Caco-2 (cell line): Measurements from ENCODE around the gene FAM83F. TPM values are rescaled to one million over a fixed set of nuclear protein-coding genes. Genes with fewer than 3 reads are reported as not detected.
A peak's percentile ranks its signal among the peaks of the same experiment; 100 is the strongest.
"Not testable (repeated sequence)": the region's sequence is repeated elsewhere in the genome, so short reads cannot be mapped to it uniquely, and the experiment has no call there.

Experiments used
- BruUV-seq: library from RNA; stranded (reverse); fragments of 400-500 nt; replicated peaks from 2 replicates; lab custom pipeline; 2021; lab: Mats Ljungman, UMichigan
- CTCF ChIA-PET: fragments of 300-600 bp; sonication (Branson Sonifier 250); formaldehyde crosslinking; loops from one replicate; lab custom pipeline; 2022; ENCODE audit warnings: antibody characterized with exemption; lab: Charles Lee
- POLR2A ChIA-PET: fragments of 300-600 bp; sonication (Branson Sonifier 250); formaldehyde crosslinking; loops from one replicate; lab custom pipeline; 2022; ENCODE audit warnings: antibody characterized with exemption; lab: Charles Lee
- DNase-seq, 2 experiments: peaks; one replicate each; pipeline versions ENCODE4 v3.0.0 to v3.0.0-alpha.2; 2020 to 2022
- H3K27me3 ChIP-seq: replicated peaks from 2 replicates; pipeline ENCODE4 v1.6.0; 2011; ENCODE audit warnings: low read length; ENCODE audit not compliant: control insufficient read depth, insufficient read depth
- H3K36me3 ChIP-seq: 2 replicates; pipeline ENCODE4 v1.5.1; 2011; ENCODE audit warnings: low read length; ENCODE audit not compliant: control insufficient read depth, insufficient read depth
- H3K4me1 ChIP-seq: fragments of 250-450 bp; sonication (Bioruptor Pico); 2 replicates; pipeline ENCODE4 v1.5.1; 2020; ENCODE audit warnings: mild to moderate bottlenecking
- H3K4me3 ChIP-seq: 2 replicates; pipeline ENCODE4 v1.5.1; 2011; ENCODE audit warnings: low read depth, mild to moderate bottlenecking, control low read depth, low read length
- H3K9me3 ChIP-seq: fragments of 250-450 bp; sonication (Bioruptor Pico); 2 replicates; pipeline ENCODE4 v1.5.1; 2020; ENCODE audit warnings: mild to moderate bottlenecking, moderate library complexity
- H3K27ac Mint-ChIP-seq: one replicate; pipeline ENCODE4 v1.8.0; 2022; ENCODE audit warnings: mixed read lengths; ENCODE audit not compliant: unreplicated experiment
- H3K27me3 Mint-ChIP-seq: one replicate; pipeline ENCODE4 v1.8.0; 2022; ENCODE audit warnings: mixed read lengths; ENCODE audit not compliant: insufficient read depth, unreplicated experiment
- H3K36me3 Mint-ChIP-seq: one replicate; pipeline ENCODE4 v1.8.0; 2022; ENCODE audit warnings: mild to moderate bottlenecking, mixed read lengths; ENCODE audit not compliant: insufficient read depth, unreplicated experiment
- H3K4me1 Mint-ChIP-seq: one replicate; pipeline ENCODE4 v1.8.0; 2022; ENCODE audit warnings: low read depth, mixed read lengths; ENCODE audit not compliant: unreplicated experiment
- H3K4me3 Mint-ChIP-seq: one replicate; pipeline ENCODE4 v1.8.0; 2022; ENCODE audit warnings: mild to moderate bottlenecking, moderate library complexity, mixed read lengths; ENCODE audit not compliant: unreplicated experiment
- H3K9me3 Mint-ChIP-seq: one replicate; pipeline ENCODE4 v1.8.0; 2022; ENCODE audit warnings: mixed read lengths; ENCODE audit not compliant: unreplicated experiment
- intact Hi-C: fragments of 100-400 bp; cut with micrococcal nuclease; formaldehyde crosslinking; loops from one replicate; pipeline ENCODE4 v1.10.0; 2022; ENCODE audit not compliant: unreplicated experiment
- total RNA-seq: library from RNA; stranded (reverse); gene quantifications from 2 replicates; pipeline ENCODE4 v1.2.3, GENCODE V29; 2022
- TF ChIP-seq, protein P1 (sequence below), 2 experiments: fragments of 200-600 bp in 1 of 2; IDR thresholded peaks; 1 replicate in 1 of 2; 2 replicates in 1 of 2; pipeline versions ENCODE4 v1.5.1 to v1.8.0; 2011 to 2022; ENCODE audit warnings: antibody characterized with exemption in 1 of 2, control low read depth in 1 of 2, inconsistent platforms in 1 of 2, low read depth in 1 of 2, low read length in 1 of 2, mild to moderate bottlenecking in 1 of 2, moderate library complexity in 1 of 2; ENCODE audit not compliant: insufficient read depth in 1 of 2, severe bottlenecking in 1 of 2, unreplicated experiment in 1 of 2

FAM83F gene
- total RNA-seq, 1 experiment from 2014 or later: 20.0 TPM

DNA sequence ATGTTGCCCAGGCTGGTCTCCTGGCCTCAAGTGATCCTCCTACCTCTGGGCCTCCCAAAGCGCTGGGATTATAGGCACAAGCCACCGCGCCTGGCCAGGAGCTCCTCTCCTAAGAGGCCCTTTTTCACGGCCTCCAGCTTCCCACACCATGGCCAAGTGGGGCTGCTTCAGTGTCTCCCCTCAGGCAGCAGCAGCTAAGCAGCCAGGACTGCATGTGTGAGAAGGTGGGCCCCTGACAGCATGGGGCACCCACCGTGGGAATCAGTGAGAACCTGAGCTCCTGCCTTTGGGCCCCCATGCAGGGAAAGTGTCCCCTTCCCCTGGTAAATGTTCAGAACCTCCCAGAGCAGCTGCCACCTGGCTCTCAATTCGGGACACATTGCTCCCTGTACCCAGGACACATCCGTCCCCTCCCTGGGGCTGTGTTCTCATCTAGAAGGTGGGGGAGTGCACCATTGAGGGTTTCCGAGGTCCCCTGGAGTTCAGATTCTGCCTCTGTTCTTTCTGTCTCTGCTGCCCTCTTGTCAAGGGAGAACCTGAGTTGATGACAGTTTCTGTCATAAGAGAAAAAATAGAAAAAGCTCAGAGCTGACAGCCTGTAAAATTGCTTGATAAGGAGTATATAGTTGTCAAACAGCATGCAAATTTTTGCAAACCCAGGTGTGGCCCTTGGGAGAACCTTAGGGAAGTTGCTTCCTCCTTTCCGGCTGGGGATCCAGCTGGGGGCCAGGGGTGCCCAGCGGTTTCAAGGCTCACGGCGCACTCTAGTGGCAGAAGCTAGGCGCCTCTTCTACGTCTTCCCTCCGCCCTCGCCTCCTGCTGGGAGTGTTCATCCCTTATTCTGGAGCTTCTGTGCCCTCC is 29.7 kb downstream of the FAM83F start:
- H3K27me3 Mint-ChIP-seq: no peaks in the 10 kb centered on the region
- no peak overlapping the region for H3K27ac Mint-ChIP-seq
- intact Hi-C loops: loop anchor here (1.0 to 2.0 kb wide), 2 partner anchors 92 to 490 kb away; no protein-coding TSS in a partner anchor
- Histone ChIP-seq H3K36me3 (no peaks in the 10 kb centered on the region; the same call in 1 of the 2 replicates), H3K4me3 (no peak overlapping the region), H3K4me1 (no peaks in the 10 kb centered on the region), H3K27me3 (no peaks in the 10 kb centered on the region), H3K9me3 (no peaks in the 10 kb centered on the region)
- peak; percentile 61 to 79 for DNase-seq
- BruUV-seq: no TSS peak
- TF ChIP-seq, protein P1, sequence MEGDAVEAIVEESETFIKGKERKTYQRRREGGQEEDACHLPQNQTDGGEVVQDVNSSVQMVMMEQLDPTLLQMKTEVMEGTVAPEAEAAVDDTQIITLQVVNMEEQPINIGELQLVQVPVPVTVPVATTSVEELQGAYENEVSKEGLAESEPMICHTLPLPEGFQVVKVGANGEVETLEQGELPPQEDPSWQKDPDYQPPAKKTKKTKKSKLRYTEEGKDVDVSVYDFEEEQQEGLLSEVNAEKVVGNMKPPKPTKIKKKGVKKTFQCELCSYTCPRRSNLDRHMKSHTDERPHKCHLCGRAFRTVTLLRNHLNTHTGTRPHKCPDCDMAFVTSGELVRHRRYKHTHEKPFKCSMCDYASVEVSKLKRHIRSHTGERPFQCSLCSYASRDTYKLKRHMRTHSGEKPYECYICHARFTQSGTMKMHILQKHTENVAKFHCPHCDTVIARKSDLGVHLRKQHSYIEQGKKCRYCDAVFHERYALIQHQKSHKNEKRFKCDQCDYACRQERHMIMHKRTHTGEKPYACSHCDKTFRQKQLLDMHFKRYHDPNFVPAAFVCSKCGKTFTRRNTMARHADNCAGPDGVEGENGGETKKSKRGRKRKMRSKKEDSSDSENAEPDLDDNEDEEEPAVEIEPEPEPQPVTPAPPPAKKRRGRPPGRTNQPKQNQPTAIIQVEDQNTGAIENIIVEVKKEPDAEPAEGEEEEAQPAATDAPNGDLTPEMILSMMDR (IDR thresholded peaks at IDR 0.05; ENCODE audit: insufficient read depth in 1 of 2, low read depth in 1 of 2, low read length in 1 of 2, severe bottlenecking in 1 of 2, unreplicated experiment in 1 of 2): peak; percentile 83 to 95
- no peak overlapping the region for H3K4me3 Mint-ChIP-seq
- H3K4me1 Mint-ChIP-seq: no peaks in the 10 kb centered on the region
- no peaks in the 10 kb centered on the region for H3K9me3 Mint-ChIP-seq
- ChIA-PET CTCF (interaction anchor here (0.6 to 2.8 kb wide), 22 partner anchors 9 to 490 kb away, joined by 3 to 23 read pairs (median 4); partner anchors contain the start of gene FAM83F), POLR2A (interaction anchor here (1.1 kb wide), 1 partner anchor 20 kb away, joined by 3 read pairs; no protein-coding TSS in a partner anchor)
- peaks cover 5% of the 10 kb centered on the region for H3K36me3 Mint-ChIP-seq

DNA sequence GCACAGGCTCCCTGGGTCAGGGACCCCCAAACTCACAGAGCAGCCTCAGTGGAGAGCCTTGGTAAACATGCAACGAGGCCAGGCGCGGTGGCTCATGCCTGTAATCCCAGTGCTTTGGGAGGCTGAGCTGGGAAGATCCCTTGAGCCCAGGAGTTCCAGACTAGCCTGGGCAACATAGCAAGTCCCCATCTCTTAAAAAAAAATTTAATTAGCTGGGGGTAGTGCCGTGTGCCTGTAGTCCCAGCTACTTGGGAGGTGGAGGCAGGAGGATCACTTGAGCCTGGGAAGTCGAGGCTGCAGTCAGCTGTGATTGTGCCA is 30.3 kb downstream of the FAM83F start:
- not testable (repeated sequence) for H3K4me3 Mint-ChIP-seq, BruUV-seq, H3K9me3 Mint-ChIP-seq, H3K4me1 Mint-ChIP-seq, H3K4me3 ChIP-seq, H3K9me3 ChIP-seq, DNase-seq, H3K4me1 ChIP-seq, H3K27ac Mint-ChIP-seq, H3K27me3 Mint-ChIP-seq, H3K36me3 ChIP-seq, H3K27me3 ChIP-seq, H3K36me3 Mint-ChIP-seq
- ChIA-PET CTCF (interaction anchor here (0.6 to 2.8 kb wide), 20 partner anchors 8 to 490 kb away, joined by 3 to 23 read pairs (median 5); partner anchors contain the start of gene FAM83F), POLR2A (interaction anchor here (1.1 kb wide), 1 partner anchor 19 kb away, joined by 3 read pairs; no protein-coding TSS in a partner anchor)
- TF ChIP-seq, protein P1 (IDR thresholded peaks at IDR 0.05; ENCODE audit: insufficient read depth in 1 of 2, low read depth in 1 of 2, low read length in 1 of 2, severe bottlenecking in 1 of 2, unreplicated experiment in 1 of 2): peak in 1 of 2 experiments; percentile 3
- intact Hi-C loops: loop anchor here (2.0 kb wide), 1 partner anchor 92 kb away; no protein-coding TSS in a partner anchor

DNA sequence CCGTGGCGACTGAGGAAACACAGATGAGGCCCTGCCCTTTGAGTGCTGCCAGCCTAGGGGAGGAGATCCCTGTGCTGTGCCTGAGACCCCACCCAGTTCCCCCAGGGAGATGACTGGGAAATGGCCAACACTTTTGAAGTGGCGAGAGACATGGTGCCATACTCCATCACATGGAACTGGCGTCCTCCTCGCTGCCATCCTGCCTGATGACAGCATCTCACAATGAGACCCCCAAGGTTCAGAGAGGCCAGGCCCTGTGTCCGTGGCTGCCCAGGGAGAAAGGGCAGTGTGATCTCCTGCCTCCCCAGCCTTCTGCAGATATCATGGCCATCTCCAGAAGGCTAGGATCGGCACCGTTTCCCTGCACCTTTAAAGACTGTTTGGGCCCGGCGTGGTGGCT is 31.1 kb downstream of the FAM83F start:
- TF ChIP-seq, protein P1 (IDR thresholded peaks at IDR 0.05; ENCODE audit: insufficient read depth in 1 of 2, low read depth in 1 of 2, low read length in 1 of 2, severe bottlenecking in 1 of 2, unreplicated experiment in 1 of 2): no peak
- ChIA-PET POLR2A (no interaction called here), CTCF (interaction anchor here (2.0 to 2.8 kb wide), 3 partner anchors 26 to 72 kb away, joined by 10 to 17 read pairs (median 13); partner anchors contain the start of gene FAM83F)
- no peak overlapping the region for H3K4me3 ChIP-seq
- Mint-ChIP-seq H3K9me3 (no peaks in the 10 kb centered on the region), H3K36me3 (peaks cover 5% of the 10 kb centered on the region), H3K27ac (no peak overlapping the region), H3K27me3 (no peaks in the 10 kb centered on the region), H3K4me1 (no peaks in the 10 kb centered on the region), H3K4me3 (no peak overlapping the region)
- no peaks in the 10 kb centered on the region for H3K9me3 ChIP-seq
- H3K27me3 ChIP-seq: no peaks in the 10 kb centered on the region
- DNase-seq: no peak
- intact Hi-C loops: loop anchor here (2.0 kb wide), 1 partner anchor 93 kb away; no protein-coding TSS in a partner anchor
- no TSS peak for BruUV-seq
- no peaks in the 10 kb centered on the region; the same call in 1 of the 2 replicates for H3K36me3 ChIP-seq
- no peaks in the 10 kb centered on the region for H3K4me1 ChIP-seq
